ENCODE results near the gene FREY1.

FREY1 gene

DNA sequence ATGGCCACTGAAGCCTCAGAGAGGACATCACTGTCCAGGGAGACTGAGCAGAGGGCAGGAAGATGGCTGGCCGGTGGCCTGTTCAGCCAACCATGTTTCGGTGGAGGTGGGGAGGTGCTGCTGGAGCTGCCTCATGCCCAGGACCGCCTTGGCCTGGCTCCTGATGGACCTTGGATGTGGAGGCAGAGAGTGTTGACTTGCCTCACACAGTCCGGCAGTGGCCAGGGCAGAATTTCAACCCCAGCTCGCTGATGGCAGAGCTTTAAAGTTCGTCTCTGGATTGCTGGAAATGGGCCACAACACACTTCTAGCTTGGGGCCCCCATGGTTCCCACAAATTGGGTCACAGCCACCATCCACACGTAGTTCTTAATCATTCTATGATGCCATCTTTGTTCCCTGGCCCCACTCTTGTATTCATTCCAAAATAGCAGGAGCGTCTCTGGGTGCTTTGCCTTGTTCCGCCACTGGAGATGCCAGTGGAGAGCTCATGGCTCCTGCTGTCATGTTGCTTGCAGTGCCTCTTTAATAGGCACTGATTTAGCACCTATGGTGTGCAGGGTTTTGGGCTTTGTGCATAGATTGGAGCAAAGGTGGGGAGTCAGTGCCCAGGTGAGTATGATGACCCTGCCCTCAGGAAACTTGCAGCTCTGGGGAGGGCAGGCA, 16.1 kb downstream of the FREY1 start:
- no peak for DNase-seq

DNA sequence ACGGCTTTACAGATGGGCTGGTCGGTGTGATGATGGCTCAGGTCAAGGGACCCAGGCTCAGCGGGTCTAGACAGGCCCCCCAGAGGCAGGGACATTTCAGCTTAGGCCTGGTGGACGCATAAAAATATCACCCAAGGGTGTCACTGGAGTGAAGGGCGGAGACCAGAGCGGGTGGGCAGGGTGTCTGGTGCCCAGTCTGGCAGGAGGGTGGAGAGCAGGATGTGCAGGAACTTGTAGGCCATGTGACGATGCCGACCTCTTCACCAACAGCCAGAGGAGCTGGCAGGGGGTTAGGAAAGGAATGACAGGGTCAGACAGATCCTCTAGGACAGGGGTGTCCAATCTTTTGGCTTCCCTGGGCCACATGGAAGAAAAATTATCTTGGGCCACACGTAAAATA, 17.1 kb downstream of the FREY1 start:
- no peak for DNase-seq

DNA sequence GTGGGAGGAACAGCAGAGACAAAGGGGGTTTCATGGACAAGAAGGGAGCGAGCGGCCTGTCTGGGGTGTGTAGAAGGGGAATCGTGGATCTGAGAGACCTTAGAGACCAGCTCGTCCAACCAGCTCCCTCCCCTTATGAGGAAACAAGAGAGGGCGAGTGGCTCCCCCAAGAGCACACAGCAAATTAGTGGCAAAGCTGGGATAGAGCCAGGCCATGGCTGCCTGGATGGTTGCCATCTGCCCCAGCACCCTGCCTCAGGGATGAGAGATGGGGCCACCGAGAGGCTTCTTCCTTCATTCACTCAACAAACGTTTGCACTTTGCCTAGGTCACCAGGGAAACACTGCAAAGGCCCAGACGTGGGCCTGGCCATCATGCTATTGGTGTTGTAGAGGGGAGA, 17.5 kb downstream of the FREY1 start:
- no peak for DNase-seq

DNA sequence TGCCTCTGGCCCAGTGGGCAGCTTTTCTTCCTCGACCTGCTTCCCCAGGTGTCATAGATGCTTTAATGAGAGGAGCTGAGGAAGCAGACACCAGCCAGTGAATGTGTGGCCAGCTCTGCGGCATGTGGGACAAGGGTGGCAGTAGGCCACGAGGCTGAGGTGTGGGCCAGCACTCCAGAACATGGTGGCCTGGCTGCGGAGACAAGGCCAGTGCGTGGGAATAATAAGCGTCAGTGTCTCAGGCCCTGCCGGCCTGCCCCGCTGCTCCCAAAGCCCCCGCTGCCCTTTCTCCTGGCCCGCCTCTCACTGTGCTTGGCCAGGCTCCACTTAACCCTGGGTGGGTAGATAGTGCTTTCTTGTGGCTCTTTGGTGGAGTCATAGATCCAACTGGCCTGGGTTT, 19.5 kb downstream of the FREY1 start:
- DNase-seq = no peak

DNA sequence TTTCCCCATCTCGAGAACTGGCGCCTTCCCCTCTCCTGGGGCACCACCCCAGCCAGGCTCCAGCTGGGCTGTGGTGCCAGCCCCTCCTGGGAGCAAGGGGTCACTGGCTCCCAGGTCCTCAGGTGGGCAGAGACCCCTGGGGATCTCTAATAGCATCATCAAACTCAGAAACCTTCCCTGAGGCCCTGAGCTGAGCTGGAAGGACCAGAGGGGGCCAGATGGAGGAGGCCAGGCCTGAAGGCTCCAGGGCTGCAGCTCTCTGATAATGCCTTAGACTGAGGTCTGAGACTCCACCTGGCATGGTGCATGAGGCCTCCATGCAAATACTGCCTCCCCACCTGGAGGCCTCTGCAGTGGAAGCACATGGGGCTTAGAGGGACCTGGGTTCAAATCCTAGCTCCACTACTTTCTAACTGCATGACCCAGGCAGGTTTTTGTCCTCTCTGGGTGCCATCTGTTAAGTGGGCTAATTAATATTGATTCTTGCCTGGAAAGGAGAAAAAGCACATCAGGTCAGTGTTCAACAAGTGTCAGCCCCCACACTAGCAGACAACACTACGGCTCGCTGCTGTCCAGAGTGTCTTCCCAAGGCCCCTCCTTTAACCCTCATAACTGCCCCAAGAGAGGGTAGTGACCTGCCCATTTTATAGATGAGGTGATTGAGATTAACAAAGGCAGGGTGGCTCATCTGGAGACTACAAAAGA, 20.1 kb downstream of the FREY1 start:
- DNase-seq = no peak

DNA sequence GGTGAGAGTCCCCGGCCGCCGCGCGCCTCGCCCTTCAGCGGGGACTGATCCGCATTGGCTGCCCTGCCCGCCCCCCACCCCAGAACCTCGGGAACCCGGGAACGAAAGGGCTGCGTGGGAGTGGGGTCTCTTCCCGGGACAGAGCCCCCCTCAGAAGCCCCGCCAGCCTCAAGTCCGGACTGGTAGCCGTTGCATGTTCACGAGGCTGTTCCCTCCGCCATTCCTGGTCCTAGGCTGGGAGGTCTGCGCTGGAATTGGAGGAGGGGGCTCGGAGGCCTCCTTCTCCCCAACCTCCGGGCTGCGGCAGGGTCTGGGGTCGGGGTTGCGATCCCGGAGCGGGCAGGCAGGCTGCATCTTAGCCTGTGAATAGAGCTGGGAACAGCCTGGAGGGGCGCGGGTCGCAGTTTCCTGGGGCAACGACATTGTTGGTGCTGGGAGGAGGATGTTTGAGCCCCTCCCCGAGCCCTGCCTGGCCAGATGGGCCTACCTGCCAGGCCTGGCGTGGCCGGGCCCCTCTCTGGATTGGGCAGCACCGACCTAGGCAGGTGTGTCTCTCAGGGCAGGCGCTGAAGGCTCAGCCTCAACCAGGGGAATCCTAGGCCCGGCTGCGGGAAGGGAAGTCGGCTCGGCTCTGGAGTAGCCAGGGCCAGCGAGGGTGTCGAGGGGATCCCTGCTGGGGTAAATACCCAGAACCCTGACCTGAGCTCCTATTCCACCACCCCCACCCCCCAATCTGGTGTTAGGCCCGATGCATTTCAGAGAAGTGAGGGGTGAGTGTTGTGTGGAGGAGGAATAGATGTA, 20.9 kb downstream of the FREY1 start:
- DNase-seq = peak; percentile 58

DNA sequence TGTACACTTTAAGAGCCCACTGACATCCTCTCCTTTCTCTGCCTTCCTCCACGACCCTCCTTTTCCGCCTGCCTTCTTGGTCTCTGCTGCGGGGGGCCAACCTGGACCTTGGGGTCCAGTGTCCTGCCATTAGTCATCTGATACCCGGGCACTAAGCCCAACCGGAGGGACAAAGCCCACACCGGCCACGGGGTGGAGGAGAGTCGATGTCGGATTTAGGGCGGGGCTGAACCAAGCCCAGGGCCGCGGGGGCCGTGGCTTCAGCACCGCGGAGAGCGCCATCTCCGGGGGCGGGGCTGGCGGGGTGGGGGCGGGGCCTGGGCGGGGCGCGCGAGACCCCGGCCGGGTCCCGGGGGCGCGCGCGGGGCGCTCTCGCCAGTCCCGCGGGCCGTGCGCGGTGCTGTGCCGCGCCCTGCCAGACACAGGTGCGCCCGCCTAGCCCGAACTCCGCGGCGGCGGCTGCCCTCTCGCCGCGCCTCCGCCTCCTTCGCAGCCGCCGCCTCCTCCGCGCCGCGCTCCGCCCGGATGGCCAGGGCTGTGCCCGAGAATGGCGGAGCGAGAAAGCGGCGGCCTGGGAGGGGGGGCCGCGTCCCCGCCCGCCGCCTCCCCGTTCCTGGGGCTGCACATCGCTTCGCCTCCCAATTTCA, 21.7 kb downstream of the FREY1 start, which contains the start of gene MAPK8IP1:
TSS of gene MAPK8IP1 (plus strand) at position 378 of the 647 bp plus-strand sequence. CDS start at position 548, 170 bp downstream.
- peak; percentile 87 for DNase-seq

DNA sequence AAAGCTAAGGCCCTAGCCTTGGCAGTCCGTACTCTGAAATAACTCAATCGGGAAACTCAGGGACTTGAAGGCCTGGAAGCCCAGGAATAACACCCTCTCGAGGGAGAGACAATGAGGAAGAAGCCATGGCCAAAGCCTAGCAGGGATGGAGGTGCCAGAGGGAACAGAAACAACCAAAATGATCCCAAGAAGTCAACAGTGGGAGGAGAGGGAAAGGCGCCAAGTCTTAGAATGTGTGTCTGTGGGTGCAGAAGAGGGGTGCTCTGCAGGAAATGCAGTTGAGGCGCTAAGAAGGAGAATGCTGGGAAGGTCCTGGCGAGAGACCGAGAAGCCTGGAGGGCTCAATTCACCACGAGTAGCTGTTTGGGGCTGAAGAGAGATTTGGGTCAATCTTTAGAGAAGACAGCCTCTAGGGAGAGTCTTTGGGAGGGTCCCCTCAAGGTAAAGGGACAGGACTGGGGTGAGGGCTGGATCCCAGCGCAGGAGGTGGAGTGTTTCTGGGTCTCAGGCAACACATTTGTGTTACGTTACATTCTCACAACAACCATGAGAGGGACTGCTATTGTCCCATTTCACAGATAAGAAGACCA, 22.4 kb downstream of the FREY1 start:
- no peak for DNase-seq

DNA sequence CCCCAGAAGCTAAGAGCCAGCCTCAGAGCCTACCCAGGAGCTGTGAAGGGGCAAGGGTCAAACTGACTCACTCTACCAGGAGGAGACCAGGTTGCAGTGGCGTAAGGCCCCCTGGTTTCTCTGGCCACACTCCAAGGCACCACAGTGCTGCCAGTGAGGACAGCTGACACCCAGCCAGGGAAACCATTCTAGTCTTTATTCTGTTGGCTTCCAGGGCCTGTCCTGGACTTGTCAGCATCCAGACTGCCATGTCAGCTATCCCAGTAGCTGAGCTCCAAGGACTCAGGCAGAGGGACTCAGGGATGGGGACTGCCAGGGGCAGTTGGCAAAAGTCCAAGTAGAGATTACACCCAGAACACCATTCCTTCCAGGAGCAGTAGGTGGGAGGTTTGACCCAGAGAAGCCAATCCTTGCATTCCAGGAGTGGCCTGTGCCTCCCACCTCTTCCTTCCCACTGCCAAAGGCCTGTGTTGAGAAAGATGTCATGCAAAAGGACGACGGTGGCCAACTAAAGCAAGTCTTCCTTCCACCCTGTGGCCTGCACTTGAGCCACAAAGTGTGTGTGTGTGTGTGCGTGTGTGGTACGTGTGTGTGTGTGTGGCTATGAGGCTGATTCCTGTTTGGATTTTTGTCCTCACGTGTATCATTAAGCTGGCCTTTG, 25.2 kb downstream of the FREY1 start:
- no peak for DNase-seq

DNA sequence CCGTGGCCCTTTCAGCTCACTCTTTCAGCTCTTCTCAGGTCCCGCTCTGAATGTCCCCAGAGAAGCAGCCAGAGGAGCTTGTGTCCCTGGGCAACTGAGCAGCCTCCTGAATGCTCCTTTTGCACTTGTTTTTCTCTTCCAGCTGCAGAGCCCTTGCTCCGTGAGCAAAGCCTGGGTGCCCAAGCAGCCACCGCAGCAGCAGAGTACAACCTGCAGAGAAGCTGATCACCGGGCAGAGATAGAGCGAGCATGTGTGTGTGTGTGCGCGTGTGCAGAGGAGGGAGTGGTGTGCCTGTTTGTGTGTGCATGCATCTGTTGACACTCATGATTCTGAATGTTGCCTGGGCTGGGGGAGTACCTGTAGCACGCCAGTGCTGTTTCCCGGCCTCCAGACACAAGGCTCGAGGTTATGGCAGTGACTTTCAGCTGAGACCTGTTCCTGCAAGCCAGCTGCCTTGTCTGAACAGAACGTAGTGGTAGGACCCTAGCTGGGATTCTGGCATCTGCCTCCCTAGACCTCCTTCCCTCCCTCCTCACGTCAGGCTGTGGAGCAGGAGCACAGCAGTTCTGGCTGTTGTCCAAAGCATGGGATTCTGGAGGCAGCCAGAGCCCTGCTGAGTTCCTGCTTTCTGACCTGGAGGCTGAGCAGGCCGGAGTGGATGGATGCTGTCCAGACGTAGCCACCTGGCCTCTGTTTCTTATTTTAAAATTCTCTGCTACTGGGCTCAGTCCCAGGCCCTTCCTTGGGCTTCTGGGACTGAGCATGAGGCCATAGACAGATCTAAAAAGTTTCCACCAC, 26.1 kb downstream of the FREY1 start:
- no peak for DNase-seq

DNA sequence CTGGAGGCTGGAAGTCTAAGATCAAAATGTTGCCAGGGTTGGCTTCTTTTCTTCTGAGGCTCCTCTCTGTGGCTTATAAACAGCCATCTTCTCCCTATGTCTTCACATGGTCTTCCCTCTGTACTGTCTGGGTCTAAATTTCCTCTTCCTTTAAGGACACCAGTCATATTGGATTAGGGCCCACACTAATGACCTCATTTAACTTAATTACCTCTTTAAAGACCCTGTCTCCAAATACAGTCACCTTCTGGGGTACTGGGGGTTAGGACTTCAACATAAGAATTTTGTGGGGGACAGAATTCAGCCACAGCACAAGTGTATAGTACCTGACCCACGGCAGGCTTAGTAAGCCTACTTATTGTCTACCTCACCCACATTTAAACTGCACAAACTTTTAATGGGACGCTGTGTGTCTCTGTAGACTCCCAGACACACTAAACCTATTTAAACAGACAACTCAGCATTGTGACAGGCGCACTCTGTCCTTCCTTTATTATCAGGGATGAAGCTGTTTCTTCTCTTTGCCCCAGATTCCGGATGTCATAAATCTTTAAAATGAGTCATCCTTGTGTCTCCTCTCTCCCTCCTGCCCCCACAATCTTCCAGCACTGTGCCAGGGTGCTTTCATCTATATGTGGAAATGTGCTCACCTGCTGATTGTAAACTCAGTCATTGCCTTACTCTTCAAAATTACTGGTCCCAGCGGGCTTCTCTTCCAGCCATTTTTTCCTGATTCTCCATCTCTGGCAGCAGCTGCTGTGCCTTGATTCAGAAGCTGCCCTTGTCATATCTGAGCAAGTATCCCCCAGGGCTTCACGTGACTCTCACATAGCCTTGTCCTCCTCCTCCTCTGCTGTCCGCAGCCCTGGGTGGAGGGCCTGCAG, 27.0 kb downstream of the FREY1 start:
- DNase-seq = peak; percentile 30

DNA sequence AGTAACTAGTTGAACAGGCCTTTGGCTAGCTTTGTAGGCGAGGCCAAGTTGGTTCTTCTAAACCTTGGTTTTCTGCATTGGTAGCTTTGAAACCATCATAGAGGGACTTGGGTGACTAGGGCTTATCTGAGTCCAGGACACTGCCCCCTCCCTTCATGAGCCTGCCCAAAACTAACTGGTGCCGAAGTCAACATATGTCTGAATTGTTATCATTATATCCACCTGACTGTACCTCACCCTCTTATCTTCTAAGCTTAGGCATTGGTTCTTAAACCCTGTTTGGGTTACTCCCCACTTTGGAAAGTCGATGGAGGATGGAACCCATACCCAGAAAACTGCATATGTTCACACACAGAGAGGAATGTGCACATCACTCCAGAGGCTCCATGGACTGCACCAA, 29.2 kb downstream of the FREY1 start:
- no peak for DNase-seq

DNA sequence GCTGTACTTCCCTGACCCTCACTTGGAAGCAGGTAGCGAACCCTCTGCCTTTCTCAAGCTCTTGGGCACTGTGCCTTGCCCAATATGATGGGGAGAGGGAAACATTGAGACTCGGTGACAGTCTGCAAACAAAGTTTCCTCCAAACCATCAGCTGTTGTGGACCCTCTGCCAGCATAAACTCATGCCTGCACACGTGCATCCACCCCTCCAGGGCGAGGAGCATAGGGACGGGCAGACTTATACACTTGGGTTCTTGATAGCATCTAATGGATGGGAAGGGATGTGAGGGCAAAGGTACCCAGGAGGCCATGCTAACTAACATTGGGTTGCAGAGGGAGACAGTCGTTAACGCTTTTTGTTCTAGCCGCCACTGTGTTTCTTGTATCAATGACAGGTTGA, 29.9 kb downstream of the FREY1 start:
- no peak for DNase-seq

DNA sequence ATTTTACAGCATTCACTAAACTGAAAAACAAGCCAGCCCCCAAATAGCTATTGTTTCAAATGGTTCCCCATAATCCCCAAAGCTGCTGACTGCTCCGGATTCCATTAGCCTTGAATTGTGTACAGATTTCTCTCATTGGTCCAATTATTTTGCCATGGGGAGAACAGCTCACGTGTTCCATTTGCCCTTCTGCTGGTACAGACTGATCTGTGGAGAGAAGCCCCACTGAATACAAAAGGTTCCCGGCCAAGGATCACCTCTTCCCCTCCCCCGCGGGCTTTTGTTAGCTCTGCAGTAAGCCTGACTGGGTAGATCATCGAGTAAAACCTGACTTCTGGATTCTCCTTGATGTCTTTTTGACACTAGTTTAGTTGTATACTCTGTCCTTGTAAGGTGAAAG, 30.7 kb downstream of the FREY1 start:
- no peak for DNase-seq

DNA sequence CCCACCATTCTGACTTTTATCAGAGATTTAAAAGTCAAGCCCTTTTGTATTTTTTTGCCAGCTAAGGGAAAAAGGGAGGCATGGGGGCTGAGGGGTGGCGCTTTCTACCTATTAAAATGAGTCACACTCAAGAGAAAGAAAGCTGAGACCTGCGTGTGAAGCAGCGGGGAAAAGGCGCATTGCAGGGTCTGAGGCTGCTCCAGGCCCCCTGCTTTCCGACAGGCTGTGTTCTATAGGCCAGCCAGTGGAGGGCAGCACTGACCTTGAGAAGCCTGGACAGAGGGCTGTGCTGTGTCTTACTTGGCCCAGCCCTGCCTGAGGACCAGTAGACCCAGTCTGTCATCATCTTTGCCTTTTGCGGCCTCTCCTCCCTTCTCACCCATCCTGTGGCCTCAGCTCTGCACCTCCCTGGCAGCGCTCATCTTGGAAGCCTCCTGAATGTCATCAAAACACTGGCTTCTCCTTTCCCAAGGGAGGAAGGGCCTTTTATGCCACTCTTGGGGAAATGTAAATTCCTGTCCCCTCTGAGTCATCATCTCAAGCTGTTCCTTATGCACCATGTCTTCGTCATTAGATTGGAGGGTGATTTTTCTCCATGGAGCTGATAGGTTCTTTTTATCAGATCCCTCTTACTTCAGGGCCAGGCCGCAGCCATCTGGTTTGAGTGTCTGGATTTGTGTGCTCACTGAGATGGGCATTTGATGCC, 34.3 kb downstream of the FREY1 start:
- peak; percentile 71 for DNase-seq

DNA sequence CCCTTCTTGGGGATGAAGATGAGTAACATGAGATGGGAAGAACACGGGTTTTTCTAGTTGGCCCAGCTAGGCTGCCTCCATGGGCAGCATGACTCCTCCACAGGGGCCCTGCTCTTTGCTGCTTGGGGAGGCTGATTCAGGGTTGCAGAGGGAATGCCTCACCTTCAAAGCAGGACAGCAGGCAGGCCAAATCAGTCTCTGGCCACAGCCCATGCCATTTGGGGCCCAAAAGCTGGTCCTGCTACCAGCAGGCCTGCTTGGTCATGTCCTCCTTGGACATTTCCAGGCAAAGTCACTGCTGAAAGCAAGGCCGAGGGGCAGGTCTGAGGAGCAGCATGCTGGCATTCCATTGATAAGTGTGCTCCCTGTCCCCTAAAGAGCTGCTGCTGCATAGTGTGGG, 35.4 kb downstream of the FREY1 start:
- no peak for DNase-seq

DNA sequence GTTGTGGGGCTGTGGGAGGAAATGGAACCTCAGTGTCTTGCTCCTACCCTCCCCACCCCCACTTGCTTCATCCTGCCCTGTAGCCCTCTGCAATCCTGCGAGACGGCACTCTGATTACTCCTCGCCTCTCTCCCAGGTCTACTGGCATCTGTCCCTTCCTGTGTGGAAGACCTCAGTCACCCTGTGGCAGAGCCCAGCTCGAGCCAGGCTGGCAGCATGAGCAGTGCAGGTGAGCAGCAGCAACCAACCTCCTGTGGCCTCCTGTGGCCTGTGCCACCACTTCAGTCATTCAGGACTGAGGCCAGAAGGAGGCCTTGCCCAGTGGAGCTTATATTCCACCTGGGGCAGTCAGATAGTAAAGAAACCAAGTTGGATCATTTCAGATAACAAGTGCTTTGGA, 36.4 kb downstream of the FREY1 start:
- DNase-seq = no peak

DNA sequence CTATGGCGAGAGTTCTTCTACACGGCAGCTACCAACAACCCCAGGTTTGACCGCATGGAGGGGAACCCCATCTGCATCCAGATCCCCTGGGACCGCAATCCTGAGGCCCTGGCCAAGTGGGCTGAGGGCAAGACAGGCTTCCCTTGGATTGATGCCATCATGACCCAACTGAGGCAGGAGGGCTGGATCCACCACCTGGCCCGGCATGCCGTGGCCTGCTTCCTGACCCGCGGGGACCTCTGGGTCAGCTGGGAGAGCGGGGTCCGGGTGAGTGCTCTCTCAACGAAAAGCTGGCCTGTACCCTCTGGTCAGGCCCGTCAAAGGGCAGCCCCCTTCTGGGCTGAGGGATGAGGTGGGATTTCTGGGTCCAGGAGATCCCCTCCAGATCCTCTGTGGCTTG, 37.5 kb downstream of the FREY1 start:
- no peak for DNase-seq

DNA sequence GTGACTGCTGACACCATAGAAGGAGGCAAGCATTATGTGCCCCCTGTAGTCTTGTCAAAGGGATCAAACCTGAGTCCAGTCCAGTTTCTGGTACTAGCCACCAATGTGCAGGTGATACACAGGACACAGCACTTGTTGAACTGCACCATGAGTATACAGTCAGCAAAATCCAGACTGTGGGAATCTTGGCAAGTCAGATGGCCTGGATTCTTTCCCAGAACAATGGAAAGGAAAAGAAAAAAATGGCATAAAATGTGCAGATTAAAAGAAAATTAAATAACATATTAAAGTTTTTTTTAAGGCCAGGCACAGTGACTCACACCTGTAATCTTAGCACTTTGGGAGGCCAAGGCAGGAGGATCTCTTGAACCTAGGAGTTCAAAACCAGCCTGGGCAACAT, 43.0 kb downstream of the FREY1 start:
- no peak for DNase-seq
